A549 (cell line): ENCODE measurements around the gene LAMC1. TPM values are rescaled to one million over a fixed set of nuclear protein-coding genes. Genes with fewer than 3 reads are reported as not detected.

Experiments used
- ATAC-seq, 2 experiments: fragments of 200-7000 bp in 1 of 2; fragments of >200 bp in 1 of 2; cut with Nextera tagmentation in 1 of 2; cut with Tn5 transposase in 1 of 2; 3 replicates each; pipeline versions ENCODE4 v1.8.0 to v1.9.1; 2018 to 2020; ENCODE audit warnings: mild to moderate bottlenecking in 1 of 2, moderate library complexity in 1 of 2
- CTCF ChIA-PET: fragments of 300-600 bp; sonication (Branson Sonifier 250); formaldehyde crosslinking; extraction: SDS; loops from one replicate; lab custom pipeline; 2021; ENCODE audit warnings: antibody characterized with exemption, inconsistent platforms; lab: Yijun Ruan, JAX
- POLR2A ChIA-PET: fragments of 350-600 bp; formaldehyde crosslinking; extraction: SDS; loops from one replicate; lab custom pipeline; 2021; ENCODE audit warnings: antibody characterized with exemption, inconsistent platforms; lab: Yijun Ruan, JAX
- DNase-seq, 2 experiments: peaks; one replicate each; pipeline versions ENCODE4 v3.0.0 to v3.0.0-alpha.2; 2011 to 2016; ENCODE audit warnings: low read depth in 1 of 2, low spot score in 1 of 2
- FAIRE-seq: peaks from 2 replicates; lab custom pipeline; 2011; peaks lifted over from hg19 to GRCh38; lab: Jason Lieb, UNC
- H3K27ac ChIP-seq, 2 experiments: fragments of >200 bp; sonication (Bioruptor Twin); formaldehyde crosslinking; 3 replicates each; pipeline ENCODE4 v1.5.1; 2016 to 2017
- H3K4me1 ChIP-seq: fragments of >200 bp; sonication (Bioruptor Twin); formaldehyde crosslinking; 3 replicates; pipeline ENCODE4 v1.6.1; 2016
- H3K4me2 ChIP-seq: fragments of >200 bp; sonication (Bioruptor Twin); formaldehyde crosslinking; 3 replicates; pipeline ENCODE4 v1.6.1; 2016
- H3K4me3 ChIP-seq: fragments of >200 bp; sonication (Bioruptor Twin); formaldehyde crosslinking; 3 replicates; pipeline ENCODE4 v1.5.1; 2016
- H3K9me3 ChIP-seq: fragments of >200 bp; sonication (Bioruptor Twin); formaldehyde crosslinking; 3 replicates; pipeline ENCODE4 v1.6.1; 2016
- BHLHE40 ChIP-seq: IDR thresholded peaks from 2 replicates; pipeline ENCODE4 v1.6.1; 2012; ENCODE audit warnings: low read depth, low read length, inconsistent platforms
- CEBPB ChIP-seq, 2 experiments: fragments of >200 bp in 1 of 2; sonication (Bioruptor Twin) in 1 of 2; formaldehyde crosslinking in 1 of 2; IDR thresholded peaks; 2 replicates each; pipeline ENCODE4 v1.6.1; 2012 to 2016
- EHMT2 ChIP-seq: fragments of 200-600 bp; sonication (generic); IDR thresholded peaks from 2 replicates; pipeline ENCODE4 v1.6.1; 2016; ENCODE audit warnings: antibody characterized with exemption, low read depth, mild to moderate bottlenecking, moderate library complexity
- ESRRA ChIP-seq: fragments of 150-350 bp; IDR thresholded peaks from 2 replicates; pipeline ENCODE4 v1.6.1; 2014; ENCODE audit warnings: mild to moderate bottlenecking, low read length, borderline replicate concordance
- GATA3 ChIP-seq: IDR thresholded peaks from 2 replicates; pipeline ENCODE4 v1.6.1; 2012; ENCODE audit warnings: borderline replicate concordance
- HOXB13 ChIP-seq: fragments of 250-450 bp; sonication (Bioruptor Pico); IDR thresholded peaks from 2 replicates; pipeline ENCODE4 v1.5.0; 2020; ENCODE audit warnings: low read depth, mild to moderate bottlenecking, moderate library complexity
- MAZ ChIP-seq: fragments of 150-350 bp; IDR thresholded peaks from 2 replicates; pipeline ENCODE4 v1.6.1; 2014; ENCODE audit warnings: antibody characterized with exemption, low read depth, low read length, borderline replicate concordance
- MYC ChIP-seq: IDR thresholded peaks from 2 replicates; pipeline ENCODE4 v1.6.1; 2012; ENCODE audit warnings: mild to moderate bottlenecking, inconsistent platforms, low read length, improper control_type of control experiment, borderline replicate concordance
- NFE2L2 ChIP-seq: fragments of 150-350 bp; conservative IDR thresholded peaks from 2 replicates; pipeline ENCODE4 v1.6.1; 2014; ENCODE audit warnings: low read length
- RARB ChIP-seq: fragments of 250-450 bp; sonication (Bioruptor Pico); IDR thresholded peaks from 2 replicates; pipeline ENCODE4 v1.8.0; 2021; ENCODE audit warnings: mild to moderate bottlenecking, moderate library complexity
- SMC3 ChIP-seq: fragments of >200 bp; sonication (Bioruptor Twin); formaldehyde crosslinking; IDR thresholded peaks from 3 replicates; pipeline ENCODE4 v1.6.1; 2018; ENCODE audit warnings: inconsistent platforms
- TFCP2L1 ChIP-seq: fragments of 250-450 bp; sonication (Bioruptor Pico); IDR thresholded peaks from 2 replicates; pipeline ENCODE4 v1.5.0; 2021; ENCODE audit warnings: mild to moderate bottlenecking
- ZSCAN20 ChIP-seq: fragments of 250-450 bp; sonication (Bioruptor Pico); IDR thresholded peaks from 2 replicates; pipeline ENCODE4 v1.8.0; 2022; ENCODE audit warnings: mild to moderate bottlenecking, moderate library complexity
- WGBS: methylation state at CpG from one replicate; pipeline ENCODE4 v1.1.6; 2017; ENCODE audit errors: missing lambda C conversion rate; 5-methylcytosine and 5-hydroxymethylcytosine counted together
- polyA plus RNA-seq, 4 experiments: library from polyadenylated mRNA; depleted of rRNA in 3 of 4; stranded (reverse); fragments of >200 nt; fragmentation: RNase III in 1 of 4; extraction: RNeasy Plus Mini Kit Qiagen cat#74134 plus additional on column Dnase treatment in 1 of 4; gene quantifications; 2 replicates in 3 of 4; 3 replicates in 1 of 4; pipeline ENCODE4 v1.2.3, GENCODE V29; 2011 to 2017
- TF ChIP-seq, protein P1 (sequence below): fragments of >200 bp; sonication (Bioruptor Twin); formaldehyde crosslinking; IDR thresholded peaks from 3 replicates; pipeline ENCODE4 v1.6.1; 2016
- TF ChIP-seq, protein P2 (sequence below): fragments of 450-650 bp; IDR thresholded peaks from 2 replicates; pipeline ENCODE4 v1.6.1; 2014; ENCODE audit warnings: antibody characterized with exemption
- TF ChIP-seq, protein P3 (sequence below): IDR thresholded peaks from 2 replicates; pipeline ENCODE4 v1.6.1; 2012

Gene LAMC1
- polyA plus RNA-seq, 2 of the 4 experiments (the other 2 are of a cell fraction) = 93.7 to 152 TPM

- no peak for TF ChIP-seq EHMT2
- no peak for TF ChIP-seq TFCP2L1
Measured at GRCh38 chr1:183142171-183142570, 119.0 kb downstream of the LAMC1 start (continued).

DNA sequence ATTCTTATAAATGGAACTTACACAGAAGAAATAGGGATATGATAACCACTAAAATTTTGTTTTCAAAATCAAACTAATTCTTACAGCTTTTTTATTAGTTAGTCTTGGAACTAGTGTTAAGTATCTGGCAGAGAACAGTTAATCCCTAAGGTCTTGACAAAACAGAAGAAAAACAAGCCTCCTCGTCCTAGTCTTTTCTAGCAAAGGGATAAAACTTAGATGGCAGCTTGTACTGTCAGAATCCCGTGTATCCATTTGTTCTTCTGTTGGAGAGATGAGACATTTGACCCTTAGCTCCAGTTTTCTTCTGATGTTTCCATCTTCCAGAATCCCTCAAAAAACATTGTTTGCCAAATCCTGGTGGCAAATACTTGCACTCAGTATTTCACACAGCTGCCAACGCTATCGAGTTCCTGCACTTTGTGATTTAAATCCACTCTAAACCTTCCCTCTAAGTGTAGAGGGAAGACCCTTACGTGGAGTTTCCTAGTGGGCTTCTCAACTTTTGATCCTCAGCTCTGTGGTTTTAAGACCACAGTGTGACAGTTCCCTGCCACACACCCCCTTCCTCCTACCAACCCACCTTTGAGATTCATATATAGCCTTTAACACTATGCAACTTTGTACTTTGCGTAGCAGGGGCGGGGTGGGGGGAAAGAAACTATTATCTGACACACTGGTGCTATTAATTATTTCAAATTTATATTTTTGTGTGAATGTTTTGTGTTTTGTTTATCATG is 120.5 kb downstream of the LAMC1 start:
- WGBS = 92% methylated on average over 7 of the region's 7 CpGs
- CTCF ChIA-PET = interaction anchor here (0.8 to 1.8 kb wide), 3 partner anchors 18 to 111 kb away, joined by 3 to 5 read pairs (median 4); no protein-coding TSS in a partner anchor
- POLR2A ChIA-PET = interaction anchor here (0.8 kb wide), 1 partner anchor 181 kb away, joined by 3 read pairs; no protein-coding TSS in a partner anchor
- no peak overlapping the region for H3K4me3 ChIP-seq
- H3K4me1 ChIP-seq = peaks cover 20% of the 10 kb centered on the region
- H3K4me2 ChIP-seq = no peak overlapping the region
- no peak for FAIRE-seq
- no peak for TF ChIP-seq MAZ
- no peak overlapping the region for H3K27ac ChIP-seq
- no peak for DNase-seq
- no peak for ATAC-seq
- H3K9me3 ChIP-seq = no peaks in the 10 kb centered on the region

GRCh38 chr1:183144752-183145151 is 121.5 kb downstream of the LAMC1 start:
- ATAC-seq = no peak
- Histone ChIP-seq H3K9me3 (no peaks in the 10 kb centered on the region), H3K4me1 (peaks cover 10% of the 10 kb centered on the region), H3K4me2 (no peak overlapping the region), H3K27ac (no peak overlapping the region), H3K4me3 (no peak overlapping the region)
- TF ChIP-seq, protein P1, sequence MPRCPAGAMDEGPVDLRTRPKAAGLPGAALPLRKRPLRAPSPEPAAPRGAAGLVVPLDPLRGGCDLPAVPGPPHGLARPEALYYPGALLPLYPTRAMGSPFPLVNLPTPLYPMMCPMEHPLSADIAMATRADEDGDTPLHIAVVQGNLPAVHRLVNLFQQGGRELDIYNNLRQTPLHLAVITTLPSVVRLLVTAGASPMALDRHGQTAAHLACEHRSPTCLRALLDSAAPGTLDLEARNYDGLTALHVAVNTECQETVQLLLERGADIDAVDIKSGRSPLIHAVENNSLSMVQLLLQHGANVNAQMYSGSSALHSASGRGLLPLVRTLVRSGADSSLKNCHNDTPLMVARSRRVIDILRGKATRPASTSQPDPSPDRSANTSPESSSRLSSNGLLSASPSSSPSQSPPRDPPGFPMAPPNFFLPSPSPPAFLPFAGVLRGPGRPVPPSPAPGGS = no peak
- TF ChIP-seq, protein P2, sequence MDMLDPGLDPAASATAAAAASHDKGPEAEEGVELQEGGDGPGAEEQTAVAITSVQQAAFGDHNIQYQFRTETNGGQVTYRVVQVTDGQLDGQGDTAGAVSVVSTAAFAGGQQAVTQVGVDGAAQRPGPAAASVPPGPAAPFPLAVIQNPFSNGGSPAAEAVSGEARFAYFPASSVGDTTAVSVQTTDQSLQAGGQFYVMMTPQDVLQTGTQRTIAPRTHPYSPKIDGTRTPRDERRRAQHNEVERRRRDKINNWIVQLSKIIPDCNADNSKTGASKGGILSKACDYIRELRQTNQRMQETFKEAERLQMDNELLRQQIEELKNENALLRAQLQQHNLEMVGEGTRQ = no peak
- TF ChIP-seq BHLHE40 (no peak), HOXB13 (CRISPR knock-in tag) (no peak), CEBPB (IDR thresholded peaks at IDR 0.05) (no peak), NFE2L2 (no peak), ZSCAN20 (CRISPR knock-in tag) (no peak), MYC (no peak), SMC3 (no peak)
- ChIA-PET CTCF (interaction anchor here (1.2 to 1.8 kb wide), 3 partner anchors 9 to 90 kb away, joined by 3 to 6 read pairs (median 5); partner anchors contain the start of gene LAMC2), POLR2A (no interaction called here)
- WGBS = 86% methylated on average over 3 of the region's 3 CpGs
- DNase-seq = no peak
- no peak for FAIRE-seq

DNA sequence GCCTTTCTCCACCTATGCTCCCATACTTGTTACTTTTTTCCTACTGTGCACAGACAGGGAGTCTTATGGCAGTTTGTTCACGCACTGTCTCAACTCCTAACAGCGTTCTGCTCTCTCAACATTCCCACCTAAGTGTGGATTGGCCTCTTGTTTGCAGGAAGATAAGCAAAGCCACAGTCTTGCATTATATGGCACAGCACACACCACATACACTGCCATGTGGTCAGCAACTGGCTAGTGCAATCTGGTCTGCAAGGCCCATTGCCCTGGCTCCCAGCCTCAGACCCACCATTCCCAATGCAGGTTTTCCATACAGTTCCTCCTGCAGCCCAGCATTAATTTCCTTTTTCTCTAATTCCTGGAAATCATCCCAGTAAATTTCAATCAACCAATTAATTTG is 124.5 kb downstream of the LAMC1 start:
- CTCF ChIA-PET = no interaction called here
- no peaks in the 10 kb centered on the region for H3K9me3 ChIP-seq

More for the DNA sequence above, 124.5 kb downstream of the LAMC1 start:
- Histone ChIP-seq H3K4me2 (no peak overlapping the region), H3K4me1 (no peaks in the 10 kb centered on the region), H3K4me3 (no peak overlapping the region), H3K27ac (no peak overlapping the region)
- TF ChIP-seq ESRRA = no peak
- TF ChIP-seq RARB = no peak
- TF ChIP-seq, protein P3, sequence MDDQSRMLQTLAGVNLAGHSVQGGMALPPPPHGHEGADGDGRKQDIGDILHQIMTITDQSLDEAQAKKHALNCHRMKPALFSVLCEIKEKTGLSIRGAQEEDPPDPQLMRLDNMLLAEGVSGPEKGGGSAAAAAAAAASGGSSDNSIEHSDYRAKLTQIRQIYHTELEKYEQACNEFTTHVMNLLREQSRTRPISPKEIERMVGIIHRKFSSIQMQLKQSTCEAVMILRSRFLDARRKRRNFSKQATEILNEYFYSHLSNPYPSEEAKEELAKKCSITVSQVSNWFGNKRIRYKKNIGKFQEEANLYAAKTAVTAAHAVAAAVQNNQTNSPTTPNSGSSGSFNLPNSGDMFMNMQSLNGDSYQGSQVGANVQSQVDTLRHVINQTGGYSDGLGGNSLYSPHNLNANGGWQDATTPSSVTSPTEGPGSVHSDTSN = no peak
- no peak for TF ChIP-seq GATA3
- FAIRE-seq (no peak), ATAC-seq (peak; percentile 46 to 60; a peak in 4 of 6 replicates), DNase-seq (no peak)
- WGBS = 93% methylated on average over 2 of the region's 2 CpGs
- POLR2A ChIA-PET = no interaction called here
